Measurements from ENCODE around the gene APOC4. TPM values are rescaled to one million over a fixed set of nuclear protein-coding genes. Genes with fewer than 3 reads are reported as not detected.

Gene APOC4
- total and polyA plus RNA-seq, 2 donors (not counting 1 experiment from before 2014, with no cell fraction given): not detected

- H3K9me3 Mint-ChIP-seq (ENCODE audit: insufficient read depth): no peaks in the 10 kb centered on the region
- H3K27ac Mint-ChIP-seq: peak overlapping the region; percentile 94
- H3K27ac ChIP-seq (ENCODE audit: low read length in 2 of 2): peak overlapping the region in 1 of 2 donors; percentile 93
- peaks cover 79% of the 10 kb centered on the region for H3K4me1 Mint-ChIP-seq
- peak overlapping the region; percentile 99 for H3K4me2 ChIP-seq (replicated peaks; ENCODE audit: low read depth, low read length, poor library complexity, severe bottlenecking)
- H3K9ac ChIP-seq (ENCODE audit: low read length): no peak overlapping the region
- no peak overlapping the region for H2AFZ ChIP-seq (ENCODE audit: insufficient read depth, low read depth, low read length, poor library complexity, severe bottlenecking)
- CTCF ChIA-PET: interaction anchor here (0.8 to 2.2 kb wide), 5 partner anchors 8 to 268 kb away, joined by 3 to 7 read pairs (median 3); partner anchors contain the start of gene CLASRP
- intact Hi-C loops (cut with micrococcal nuclease): no loop called here
- WGBS (ENCODE audit: insufficient coverage): 89% methylated on average over 7 of the region's 7 CpGs
- H4K20me1 ChIP-seq (ENCODE audit: control insufficient read depth, insufficient read depth, low read length, poor library complexity, severe bottlenecking): peaks cover 48% of the 10 kb centered on the region
- POLR2A ChIA-PET: no interaction called here
- peaks cover 71 to 80% of the 10 kb centered on the region in 2 donors for H3K4me1 ChIP-seq (ENCODE audit: control insufficient read depth in 2 of 2, insufficient read depth in 2 of 2, low read length in 2 of 2)
- DNase-seq: no peak
- H3K27me3 Mint-ChIP-seq: no peaks in the 10 kb centered on the region
- no peaks in the 10 kb centered on the region for H3K27me3 ChIP-seq (replicated peaks in 1 of 4; ENCODE audit: control extremely low read depth in 1 of 4, control insufficient read depth in 3 of 4, insufficient read depth in 4 of 4, low read length in 3 of 4)
- H3K36me3 ChIP-seq (replicated peaks in 1 of 2; ENCODE audit: control extremely low read depth in 1 of 2, control insufficient read depth in 1 of 2, extremely low read depth in 1 of 2, insufficient read depth in 2 of 2, low read length in 1 of 2): peaks cover 0 to 9% of the 10 kb centered on the region in 2 experiments
- no peak for ATAC-seq (ENCODE audit: low read depth)
- TF ChIP-seq CTCF (IDR thresholded peaks at IDR 0.05) (no peak), EZH2 (IDR thresholded peaks at IDR 0.05; ENCODE audit: borderline replicate concordance, insufficient read depth, low read depth, low read length, poor library complexity, severe bottlenecking) (no peak)
- no peak overlapping the region for H3K4me3 ChIP-seq (ENCODE audit: control extremely low read depth in 1 of 5, extremely low read depth in 1 of 5, insufficient read depth in 1 of 5, low read depth in 2 of 5, low read length in 4 of 5)
- peak overlapping the region; percentile 99 for H3K4me3 Mint-ChIP-seq
- peaks cover 97% of the 10 kb centered on the region for H3K79me2 ChIP-seq (ENCODE audit: control insufficient read depth, insufficient read depth, low read length)
- no peaks in the 10 kb centered on the region for H3K9me3 ChIP-seq (ENCODE audit: control extremely low read depth in 1 of 3, control insufficient read depth in 2 of 3, insufficient read depth in 1 of 3, low read length in 2 of 3)
These were observed 15.5 kb downstream of the APOC4 start for GRCh38 chr19:44957526-44957925.

- Mint-ChIP-seq H3K27me3 (no peaks in the 10 kb centered on the region), H3K4me3 (peak overlapping the region; percentile 99), H3K4me1 (peaks cover 78% of the 10 kb centered on the region), H3K27ac (peak overlapping the region; percentile 94), H3K9me3 (ENCODE audit: insufficient read depth) (no peaks in the 10 kb centered on the region)
- CTCF ChIA-PET: interaction anchor here (0.8 to 1.3 kb wide), 3 partner anchors 9 to 268 kb away, joined by 3 read pairs; partner anchors contain the start of gene CLASRP
- 58% methylated on average over 5 of the region's 9 CpGs for WGBS (ENCODE audit: insufficient coverage)
- POLR2A ChIA-PET: no interaction called here
- Histone ChIP-seq H3K79me2 (ENCODE audit: control insufficient read depth, insufficient read depth, low read length) (peaks cover 99% of the 10 kb centered on the region), H3K4me2 (replicated peaks; ENCODE audit: low read depth, low read length, poor library complexity, severe bottlenecking) (peak overlapping the region; percentile 99), H2AFZ (ENCODE audit: insufficient read depth, low read depth, low read length, poor library complexity, severe bottlenecking) (no peak overlapping the region), H3K36me3 (replicated peaks in 1 of 2; ENCODE audit: control extremely low read depth in 1 of 2, control insufficient read depth in 1 of 2, extremely low read depth in 1 of 2, insufficient read depth in 2 of 2, low read length in 1 of 2) (peaks cover 0 to 11% of the 10 kb centered on the region in 2 experiments), H4K20me1 (ENCODE audit: control insufficient read depth, insufficient read depth, low read length, poor library complexity, severe bottlenecking) (peaks cover 48% of the 10 kb centered on the region), H3K27me3 (replicated peaks in 1 of 4; ENCODE audit: control extremely low read depth in 1 of 4, control insufficient read depth in 3 of 4, insufficient read depth in 4 of 4, low read length in 3 of 4) (no peaks in the 10 kb centered on the region), H3K9ac (ENCODE audit: low read length) (no peak overlapping the region), H3K4me3 (ENCODE audit: control extremely low read depth in 1 of 5, extremely low read depth in 1 of 5, insufficient read depth in 1 of 5, low read depth in 2 of 5, low read length in 4 of 5) (no peak overlapping the region), H3K27ac (ENCODE audit: low read length in 2 of 2) (peak overlapping the region in 1 of 2 donors; percentile 93), H3K9me3 (ENCODE audit: control extremely low read depth in 1 of 3, control insufficient read depth in 2 of 3, insufficient read depth in 1 of 3, low read length in 2 of 3) (no peaks in the 10 kb centered on the region), H3K4me1 (ENCODE audit: control insufficient read depth in 2 of 2, insufficient read depth in 2 of 2, low read length in 2 of 2) (peaks cover 71 to 80% of the 10 kb centered on the region in 2 donors)
- intact Hi-C loops (cut with micrococcal nuclease): no loop called here
- ATAC-seq (ENCODE audit: low read depth) (no peak), DNase-seq (no peak)
- TF ChIP-seq CTCF (IDR thresholded peaks at IDR 0.05) (no peak), EZH2 (IDR thresholded peaks at IDR 0.05; ENCODE audit: borderline replicate concordance, insufficient read depth, low read depth, low read length, poor library complexity, severe bottlenecking) (no peak)
These were observed 16.1 kb downstream of the APOC4 start for GRCh38 chr19:44958090-44958489.

Data from B cell (primary cell).